Neural cell (in vitro differentiated cells): ENCODE measurements around the gene DCUN1D3.

Experiments used
- CTCF ChIP-seq: fragments of 450-650 bp; IDR thresholded peaks from 2 replicates; pipeline ENCODE4 v1.5.1; 2014; ENCODE audit warnings: antibody characterized with exemption, mild to moderate bottlenecking, moderate library complexity; ENCODE audit not compliant: poor library complexity, severe bottlenecking
- EZH2 ChIP-seq: fragments of 200-600, 300-800 bp; shearing (Covaris generic), sonication (generic); IDR thresholded peaks from 2 replicates; pipeline ENCODE4 v1.6.1; 2014; ENCODE audit warnings: antibody characterized with exemption, low read length, borderline replicate concordance, mild to moderate bottlenecking; ENCODE audit not compliant: insufficient read depth, poor library complexity, severe bottlenecking

GRCh38 chr16:20918486-20919239, 18.5 kb upstream of the DCUN1D3 start:
- no peak for TF ChIP-seq EZH2
- no peak for TF ChIP-seq CTCF
